ENCODE measurements around the gene SLX4IP. TPM values are rescaled to one million over a fixed set of nuclear protein-coding genes. Genes with fewer than 3 reads are reported as not detected.

SLX4IP gene
- total and polyA plus RNA-seq, 8 donors: 2.5 to 6.4 (median 2.8) TPM

- TF ChIP-seq, protein P1, sequence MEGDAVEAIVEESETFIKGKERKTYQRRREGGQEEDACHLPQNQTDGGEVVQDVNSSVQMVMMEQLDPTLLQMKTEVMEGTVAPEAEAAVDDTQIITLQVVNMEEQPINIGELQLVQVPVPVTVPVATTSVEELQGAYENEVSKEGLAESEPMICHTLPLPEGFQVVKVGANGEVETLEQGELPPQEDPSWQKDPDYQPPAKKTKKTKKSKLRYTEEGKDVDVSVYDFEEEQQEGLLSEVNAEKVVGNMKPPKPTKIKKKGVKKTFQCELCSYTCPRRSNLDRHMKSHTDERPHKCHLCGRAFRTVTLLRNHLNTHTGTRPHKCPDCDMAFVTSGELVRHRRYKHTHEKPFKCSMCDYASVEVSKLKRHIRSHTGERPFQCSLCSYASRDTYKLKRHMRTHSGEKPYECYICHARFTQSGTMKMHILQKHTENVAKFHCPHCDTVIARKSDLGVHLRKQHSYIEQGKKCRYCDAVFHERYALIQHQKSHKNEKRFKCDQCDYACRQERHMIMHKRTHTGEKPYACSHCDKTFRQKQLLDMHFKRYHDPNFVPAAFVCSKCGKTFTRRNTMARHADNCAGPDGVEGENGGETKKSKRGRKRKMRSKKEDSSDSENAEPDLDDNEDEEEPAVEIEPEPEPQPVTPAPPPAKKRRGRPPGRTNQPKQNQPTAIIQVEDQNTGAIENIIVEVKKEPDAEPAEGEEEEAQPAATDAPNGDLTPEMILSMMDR (IDR thresholded peaks at IDR 0.05): no peak
- intact Hi-C loops (cut with DNase I): no loop called here
- Histone ChIP-seq H3K9me3 (no peaks in the 10 kb centered on the region), H3K27ac (no peak overlapping the region), H3K4me1 (peaks cover 0 to 6% (median 0%) of the 10 kb centered on the region in 3 donors), H3K36me3 (peaks cover 0 to 80% (median 64%) of the 10 kb centered on the region in 3 donors), H3K4me3 (no peak overlapping the region), H3K27me3 (no peaks in the 10 kb centered on the region)
- no peak for ATAC-seq
- no peak for DNase-seq
- 92 to 96% methylated on average over 12 of the region's 12 CpGs for WGBS, 2 donors
- no peak for FAIRE-seq
Observed at GRCh38 chr20:10641467-10641866, 206.4 kb downstream of the SLX4IP start.

- TF ChIP-seq, protein P1 (IDR thresholded peaks at IDR 0.05): no peak
- DNase-seq (no peak), FAIRE-seq (no peak)
Observed at GRCh38 chr20:10641893-10642292, 206.8 kb downstream of the SLX4IP start.

DNA sequence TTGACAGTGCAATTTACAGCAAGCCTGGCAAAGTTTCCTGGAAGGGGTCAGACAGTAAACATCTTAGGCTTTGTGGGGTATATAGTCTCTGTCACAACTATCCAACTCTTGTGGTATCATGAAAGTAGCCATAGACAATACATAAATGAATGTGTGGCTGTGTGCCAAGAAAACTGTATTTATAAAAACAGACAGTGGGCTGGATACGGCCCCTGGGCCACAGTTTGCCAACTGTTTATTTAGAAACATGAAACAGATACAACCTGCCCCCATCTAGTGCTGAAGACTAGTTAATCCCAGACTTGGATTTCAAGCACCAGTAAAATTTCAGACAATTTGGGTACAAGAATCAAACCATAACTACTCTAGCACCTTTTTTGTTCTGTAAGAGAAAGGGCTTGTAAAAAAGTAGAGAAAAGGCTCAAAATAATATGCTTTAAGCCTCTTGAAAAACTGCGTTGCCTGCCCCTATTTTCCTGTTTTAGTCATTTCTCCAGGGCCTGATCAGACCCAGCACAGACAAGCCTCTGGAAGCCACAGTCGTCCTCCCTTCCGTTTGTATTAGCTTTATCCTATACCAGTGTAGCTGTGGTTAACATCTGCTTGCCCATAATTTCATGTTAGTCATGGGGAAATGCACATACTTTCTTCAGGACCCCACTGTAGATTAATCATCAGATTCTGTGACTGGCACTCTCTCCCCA, 207.9 kb downstream of the SLX4IP start:
- H3K9me3 ChIP-seq: no peaks in the 10 kb centered on the region
- DNase-seq (no peak), ATAC-seq (no peak), FAIRE-seq (no peak)
- H3K4me1 ChIP-seq: peaks cover 0 to under 1% (median 0%) of the 10 kb centered on the region in 3 donors
- no peak overlapping the region for H3K27ac ChIP-seq
- intact Hi-C loops (cut with DNase I): no loop called here
- TF ChIP-seq, protein P1 (IDR thresholded peaks at IDR 0.05): no peak
- H3K27me3 ChIP-seq: no peaks in the 10 kb centered on the region
- WGBS, 2 donors: 65 to 68% methylated on average over 4 of the region's 4 CpGs
- peaks cover 0 to 96% (median 78%) of the 10 kb centered on the region in 3 donors for H3K36me3 ChIP-seq
- H3K4me3 ChIP-seq: no peak overlapping the region

More at GRCh38 chr20:10641893-10642292, 206.8 kb downstream of the SLX4IP start:
- intact Hi-C loops (cut with DNase I): no loop called here
- H3K4me1 ChIP-seq: peaks cover 0 to 6% (median 0%) of the 10 kb centered on the region in 3 donors
- no peak overlapping the region for H3K4me3 ChIP-seq
- 89 to 94% methylated on average over 7 of the region's 7 CpGs for WGBS, 2 donors
- H3K27ac ChIP-seq: no peak overlapping the region
- H3K27me3 ChIP-seq: no peaks in the 10 kb centered on the region
- peaks cover 0 to 85% (median 68%) of the 10 kb centered on the region in 3 donors for H3K36me3 ChIP-seq
- H3K9me3 ChIP-seq: no peaks in the 10 kb centered on the region
- no peak for ATAC-seq

- no peak for ATAC-seq
Observed at GRCh38 chr20:10643560-10643873, 208.4 kb downstream of the SLX4IP start.

More at GRCh38 chr20:10643560-10643873, 208.4 kb downstream of the SLX4IP start:
- DNase-seq (no peak), FAIRE-seq (no peak)
- TF ChIP-seq, protein P1 (IDR thresholded peaks at IDR 0.05): no peak
- Histone ChIP-seq H3K36me3 (peaks cover 0 to 99% (median 78%) of the 10 kb centered on the region in 3 donors), H3K9me3 (no peaks in the 10 kb centered on the region), H3K4me1 (no peaks in the 10 kb centered on the region), H3K4me3 (no peak overlapping the region), H3K27ac (no peak overlapping the region), H3K27me3 (no peaks in the 10 kb centered on the region)
- intact Hi-C loops (cut with DNase I): no loop called here
- 97 to 98% methylated on average over 7 of the region's 7 CpGs for WGBS, 2 donors

All from pancreas (tissue), 10 donors.